ENCODE measurements around the gene CTIF. TPM values are rescaled to one million over a fixed set of nuclear protein-coding genes. Genes with fewer than 3 reads are reported as not detected.

CTIF gene
- total RNA-seq, 4 donors from 2014 or later, result 16.6 to 116 (median 34.5) TPM

- Histone ChIP-seq H3K27me3 (no peaks in the 10 kb centered on the region), H3K36me3 (no peaks in the 10 kb centered on the region), H3K27ac (no peak overlapping the region), H3K4me1 (no peaks in the 10 kb centered on the region), H3K4me3 (no peak overlapping the region), H3K9me3 (no peaks in the 10 kb centered on the region)
- no peak for DNase-seq
- TF ChIP-seq CTCF (IDR thresholded peaks at IDR 0.05), result no peak
- no peak for TF ChIP-seq POLR2A (IDR thresholded peaks at IDR 0.05)
Measured at GRCh38 chr18:48663096-48663930, 124.5 kb downstream of the CTIF start.

GRCh38 chr18:48663931-48664847 lies 125.4 kb downstream of the CTIF start:
- H3K4me3 ChIP-seq, result no peak overlapping the region
- H3K27me3 ChIP-seq, result no peaks in the 10 kb centered on the region
- no peaks in the 10 kb centered on the region for H3K36me3 ChIP-seq
- no peaks in the 10 kb centered on the region for H3K9me3 ChIP-seq
- no peak overlapping the region for H3K27ac ChIP-seq
- TF ChIP-seq POLR2A (IDR thresholded peaks at IDR 0.05) (no peak), CTCF (IDR thresholded peaks at IDR 0.05) (peak; percentile 17 to 85 (median 74))
- no peaks in the 10 kb centered on the region for H3K4me1 ChIP-seq
- DNase-seq, result peak; percentile 46 to 84 (median 84)

- Histone ChIP-seq H3K27me3 (no peaks in the 10 kb centered on the region), H3K27ac (no peak overlapping the region), H3K4me3 (no peak overlapping the region), H3K36me3 (peaks cover 0 to 2% (median 0%) of the 10 kb centered on the region in 3 donors), H3K4me1 (no peaks in the 10 kb centered on the region), H3K9me3 (peaks cover 0 to 2% (median 0%) of the 10 kb centered on the region in 4 donors)
- TF ChIP-seq POLR2A (IDR thresholded peaks at IDR 0.05) (no peak), CTCF (IDR thresholded peaks at IDR 0.05) (no peak)
- no peak for DNase-seq
Measured at GRCh38 chr18:48665654-48666053, 126.8 kb downstream of the CTIF start.

- DNase-seq, result no peak
- H3K27me3 ChIP-seq, result no peaks in the 10 kb centered on the region
- no peak overlapping the region for H3K27ac ChIP-seq
- TF ChIP-seq CTCF (IDR thresholded peaks at IDR 0.05), result no peak
- TF ChIP-seq POLR2A (IDR thresholded peaks at IDR 0.05), result no peak
- H3K4me1 ChIP-seq, result no peaks in the 10 kb centered on the region
- H3K4me3 ChIP-seq, result no peak overlapping the region
- H3K36me3 ChIP-seq, result peaks cover 0 to 10% (median 0%) of the 10 kb centered on the region in 3 donors
- peaks cover 0 to 7% (median 0%) of the 10 kb centered on the region in 4 donors for H3K9me3 ChIP-seq
Measured at GRCh38 chr18:48666613-48667012, 127.8 kb downstream of the CTIF start.

GRCh38 chr18:48667276-48668254 lies 128.7 kb downstream of the CTIF start:
- no peak overlapping the region for H3K27ac ChIP-seq
- no peak overlapping the region for H3K4me3 ChIP-seq
- H3K36me3 ChIP-seq, result peaks cover 0 to 10% (median 0%) of the 10 kb centered on the region in 3 donors
- no peaks in the 10 kb centered on the region for H3K4me1 ChIP-seq
- peaks cover 0 to 7% (median 0%) of the 10 kb centered on the region in 4 donors for H3K9me3 ChIP-seq
- TF ChIP-seq CTCF (IDR thresholded peaks at IDR 0.05) (peak in 4 of 6 experiments; percentile 6 to 41 (median 24)), POLR2A (IDR thresholded peaks at IDR 0.05) (no peak)
- no peaks in the 10 kb centered on the region for H3K27me3 ChIP-seq
- DNase-seq, result no peak
